ENCODE results near the gene ROR1.

Gene ROR1

DNA sequence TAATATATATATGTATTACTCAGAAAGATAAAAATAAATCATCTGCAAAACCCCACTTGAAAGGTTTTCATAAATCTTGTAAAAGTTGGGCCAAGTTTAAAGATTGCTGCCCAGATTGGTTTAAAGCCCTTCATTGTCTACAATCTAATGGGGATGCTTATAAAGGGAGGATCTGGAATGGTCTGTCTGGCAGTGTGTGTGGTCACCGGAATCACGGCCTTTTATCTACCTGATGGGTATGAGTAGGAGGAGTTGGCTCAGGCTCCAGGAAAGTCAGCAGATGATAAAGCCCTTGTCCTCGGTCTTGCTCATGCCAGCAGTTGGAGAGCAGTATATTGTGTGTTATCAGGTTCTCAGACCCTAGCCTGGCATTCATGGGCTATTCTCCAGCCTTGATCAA, 197.7 kb downstream of the ROR1 start:
- no peak for DNase-seq (ENCODE audit: low read depth in 2 of 2)

GRCh38 chr1:63973005-63973419, 199.2 kb downstream of the ROR1 start:
- DNase-seq (ENCODE audit: low read depth in 2 of 2): no peak

- DNase-seq (ENCODE audit: low read depth in 2 of 2): no peak
These were observed 201.1 kb downstream of the ROR1 start for GRCh38 chr1:63974966-63975365.

- no peak for DNase-seq (ENCODE audit: low read depth in 2 of 2)
These were observed 201.7 kb downstream of the ROR1 start for GRCh38 chr1:63975481-63975880.

DNA sequence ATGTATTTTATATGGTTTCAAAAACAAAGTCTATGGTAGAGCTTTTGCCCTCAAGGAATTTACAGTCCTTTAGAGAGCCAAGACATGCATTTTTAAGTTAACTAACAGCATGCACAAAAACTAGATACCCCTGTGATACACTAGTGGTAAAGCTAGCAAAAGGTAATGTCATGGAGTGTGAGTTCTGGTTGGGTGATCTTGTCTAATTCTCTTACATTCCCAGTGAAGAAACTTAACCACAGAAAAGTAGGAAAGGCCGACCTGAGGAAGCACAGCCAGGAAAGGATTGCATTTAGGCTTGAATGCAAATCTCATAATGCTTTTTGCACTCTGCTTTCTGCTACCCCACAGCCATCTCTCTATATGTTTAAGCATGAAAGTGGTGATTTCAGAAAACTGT, 202.2 kb downstream of the ROR1 start:
- DNase-seq (ENCODE audit: low read depth in 2 of 2): no peak

- no peak for DNase-seq (ENCODE audit: low read depth in 2 of 2)
These were observed 203.6 kb downstream of the ROR1 start for GRCh38 chr1:63977466-63977865.

DNA sequence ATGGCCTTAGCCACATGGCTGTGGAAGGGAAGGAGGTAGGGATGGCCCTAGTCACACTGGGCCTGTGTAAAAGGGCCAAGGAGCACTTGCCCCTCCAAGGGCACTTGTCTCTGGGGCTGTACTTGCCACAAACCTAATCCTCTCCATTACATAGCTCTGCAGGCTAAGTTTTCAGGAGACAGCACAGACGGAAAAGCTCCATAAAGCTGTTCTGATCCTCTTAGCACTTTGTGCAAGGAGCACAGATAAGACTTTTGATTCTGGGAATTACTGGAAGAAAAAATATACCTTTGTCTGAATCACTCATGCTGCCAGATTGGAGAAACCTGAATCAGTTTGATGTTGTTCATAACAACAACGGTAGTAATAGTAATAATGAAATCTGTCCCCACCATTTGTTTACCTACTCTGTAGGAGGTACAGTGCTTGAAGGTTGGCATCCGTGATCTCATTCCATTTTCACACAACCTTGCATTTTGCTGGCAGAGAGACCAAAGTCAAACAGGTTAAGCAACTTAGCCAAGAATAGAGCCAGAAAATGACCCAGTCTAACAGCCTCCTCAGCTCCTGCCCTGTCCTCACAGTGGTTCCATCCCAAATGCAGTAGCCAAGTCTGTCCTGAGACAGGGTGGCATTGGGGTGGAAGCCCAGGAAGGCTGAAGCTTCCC, 207.1 kb downstream of the ROR1 start:
- DNase-seq (ENCODE audit: low read depth in 2 of 2): no peak

GRCh38 chr1:63981408-63981773, 207.6 kb downstream of the ROR1 start:
- DNase-seq (ENCODE audit: low read depth in 2 of 2): no peak

DNA sequence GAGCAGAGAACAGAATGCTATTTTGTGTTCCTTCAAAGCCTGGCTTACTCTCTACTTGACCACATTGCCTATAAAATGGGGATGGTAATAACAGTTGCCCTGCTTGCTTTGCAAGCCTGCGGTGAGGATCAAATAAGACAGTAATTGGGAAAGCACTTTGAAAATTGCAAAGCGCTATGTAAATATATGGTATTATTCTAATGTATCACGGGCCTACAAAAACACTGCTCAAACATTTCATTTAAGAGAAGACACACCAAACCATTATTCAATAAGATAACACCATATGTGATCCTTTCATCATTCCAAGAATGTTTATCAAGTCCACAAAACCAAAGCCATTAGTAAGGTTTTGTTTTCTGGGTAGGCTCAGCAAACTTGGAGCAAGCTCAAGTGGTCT, 208.4 kb downstream of the ROR1 start:
- no peak for DNase-seq (ENCODE audit: low read depth in 2 of 2)

DNA sequence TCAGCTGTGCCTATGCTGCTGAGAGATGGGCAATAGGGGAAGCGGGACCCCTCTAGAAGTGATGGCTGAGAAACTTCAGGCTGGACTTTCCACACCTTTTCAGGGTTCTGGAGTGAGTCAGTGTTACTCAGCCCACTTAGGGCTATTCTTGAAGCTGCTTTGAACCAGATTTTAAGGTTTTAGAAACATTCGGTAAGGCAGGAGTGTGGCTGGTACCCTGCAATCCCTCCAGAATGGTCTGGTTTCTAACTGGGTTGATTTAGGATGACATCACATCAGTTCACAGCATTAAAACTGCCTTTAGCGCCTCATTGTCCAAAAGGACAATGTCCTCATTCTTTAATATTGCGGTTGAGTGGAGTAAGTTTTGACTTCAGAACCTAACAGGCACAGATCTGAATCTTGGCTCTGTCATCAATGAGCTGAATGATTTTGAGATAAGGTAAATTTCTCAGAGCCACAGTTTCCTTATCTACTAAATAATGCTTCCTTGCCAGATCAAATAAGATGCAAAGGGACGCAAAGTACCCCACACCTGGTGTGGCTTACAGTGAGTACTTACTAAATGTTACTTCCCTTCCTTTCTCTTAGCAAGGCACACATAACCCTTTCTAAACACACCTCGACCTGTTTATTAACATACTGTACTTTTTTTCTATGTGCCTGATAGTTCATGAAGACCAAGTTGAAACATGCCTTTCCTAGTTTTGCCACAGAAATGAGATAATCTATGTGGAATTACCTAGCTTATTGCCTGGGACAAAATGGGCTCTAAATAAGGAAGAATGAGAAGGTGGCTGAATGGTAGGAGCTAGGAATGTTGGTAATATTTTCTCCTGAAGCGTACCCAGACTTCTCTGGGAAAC, 209.8 kb downstream of the ROR1 start:
- no peak for DNase-seq (ENCODE audit: low read depth in 2 of 2)

GRCh38 chr1:63984257-63984929, 210.6 kb downstream of the ROR1 start:
- DNase-seq (ENCODE audit: low read depth in 2 of 2): no peak

DNA sequence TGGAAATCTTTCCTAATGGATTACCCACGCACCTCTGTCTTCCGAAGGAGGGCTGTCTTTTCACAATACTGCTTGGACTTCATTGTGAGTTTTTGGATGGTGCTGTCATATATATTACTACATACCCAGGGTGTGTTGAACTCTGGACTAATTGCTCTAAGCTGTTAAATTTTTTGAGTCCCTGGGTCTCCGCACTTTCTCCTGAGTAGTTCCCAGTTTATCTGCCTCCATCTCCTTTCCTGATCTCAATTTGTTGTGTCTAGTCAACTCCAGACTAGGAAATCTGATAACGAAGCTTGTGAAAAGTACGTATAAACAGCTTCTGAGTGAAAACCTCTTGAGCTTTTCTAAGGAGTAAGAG, 211.1 kb downstream of the ROR1 start:
- no peak for DNase-seq (ENCODE audit: low read depth in 2 of 2)

DNA sequence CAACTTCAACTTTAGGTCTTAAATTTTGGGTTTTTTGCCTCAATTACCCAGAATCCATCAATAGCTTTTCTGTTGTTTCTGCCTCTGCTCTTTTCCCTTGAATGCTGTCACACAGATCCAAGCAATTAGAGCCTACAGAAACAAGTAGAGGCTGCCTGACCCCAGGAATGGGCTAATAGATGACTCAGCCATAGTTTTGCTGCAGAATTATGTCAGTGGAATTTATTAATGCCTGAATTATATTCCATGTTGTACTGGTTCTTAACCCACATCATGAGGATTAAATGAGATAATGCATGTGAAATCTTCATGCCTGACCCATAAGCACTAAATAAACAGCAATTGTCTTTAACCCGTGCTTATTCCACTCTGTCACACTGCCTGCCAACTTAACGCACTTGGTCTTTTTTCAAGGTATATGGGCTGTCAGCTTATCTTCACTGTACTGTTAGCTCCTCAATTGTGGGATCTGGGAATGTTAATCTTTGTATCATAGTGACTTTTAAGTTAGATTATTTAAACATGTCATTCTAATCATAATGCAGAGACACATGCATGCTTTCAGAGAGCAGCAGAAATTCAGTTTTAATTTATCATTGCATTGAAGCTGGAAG, 213.3 kb downstream of the ROR1 start:
- DNase-seq (ENCODE audit: low read depth in 2 of 2): no peak

DNA sequence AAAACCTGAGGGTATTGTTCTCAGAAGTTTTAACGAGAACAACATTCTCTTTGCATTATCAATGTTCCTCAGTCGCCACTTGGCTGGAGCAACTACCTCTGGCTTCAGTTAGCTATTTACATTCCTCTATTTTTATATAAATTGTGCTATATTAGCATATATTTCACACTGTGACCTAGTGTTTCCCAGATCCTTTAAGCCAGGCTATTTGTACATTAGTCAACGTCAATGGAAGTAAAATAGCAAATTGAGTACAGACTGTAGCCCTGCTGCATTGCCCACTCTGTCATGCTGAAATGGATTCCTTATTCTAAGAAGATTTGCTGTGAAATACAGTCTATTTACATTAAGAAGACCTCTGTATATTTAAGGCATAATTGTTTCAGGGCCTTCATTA, 213.8 kb downstream of the ROR1 start:
- DNase-seq (ENCODE audit: low read depth in 2 of 2): no peak

DNA sequence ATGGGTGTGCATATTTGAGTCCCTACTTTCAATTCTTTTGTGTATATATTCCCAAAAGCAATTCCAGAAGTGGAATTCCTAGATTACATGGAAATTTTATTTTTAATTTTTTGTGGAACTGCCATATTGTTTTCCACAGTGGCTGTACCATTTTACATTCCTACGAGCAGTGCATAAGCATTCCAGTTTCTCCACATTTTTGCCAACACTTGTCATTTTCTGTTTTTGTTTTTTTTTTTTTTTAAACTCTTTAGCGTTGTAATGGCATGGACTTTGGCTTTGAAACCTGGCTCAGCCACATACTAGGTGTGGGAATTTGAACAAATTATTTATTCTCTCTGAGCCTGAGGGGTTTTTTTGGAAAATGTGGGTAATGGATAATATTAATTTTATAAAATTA, 215.1 kb downstream of the ROR1 start:
- DNase-seq (ENCODE audit: low read depth in 2 of 2): no peak

DNA sequence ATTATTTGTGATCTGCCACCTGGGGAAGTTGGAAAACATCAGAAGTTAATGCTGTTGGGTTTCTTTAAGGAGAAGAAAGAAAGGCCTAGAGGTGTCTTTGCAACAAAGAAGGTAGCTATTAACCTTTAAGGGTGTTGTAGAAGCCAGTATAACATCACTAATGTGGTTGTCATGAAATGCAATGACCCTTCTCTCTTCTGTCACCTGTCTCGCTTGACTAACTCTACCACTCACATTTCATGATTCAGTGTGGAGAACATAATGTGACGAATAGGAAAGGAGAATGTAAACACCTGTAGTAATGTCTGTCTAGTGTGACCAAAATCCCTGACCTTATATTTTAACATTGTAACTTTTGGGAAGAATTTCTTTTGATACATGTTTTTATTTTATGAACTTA, 217.9 kb downstream of the ROR1 start:
- no peak for DNase-seq (ENCODE audit: low read depth in 2 of 2)

GRCh38 chr1:64000021-64000420, 226.2 kb downstream of the ROR1 start:
- DNase-seq (ENCODE audit: low read depth in 2 of 2): no peak

DNA sequence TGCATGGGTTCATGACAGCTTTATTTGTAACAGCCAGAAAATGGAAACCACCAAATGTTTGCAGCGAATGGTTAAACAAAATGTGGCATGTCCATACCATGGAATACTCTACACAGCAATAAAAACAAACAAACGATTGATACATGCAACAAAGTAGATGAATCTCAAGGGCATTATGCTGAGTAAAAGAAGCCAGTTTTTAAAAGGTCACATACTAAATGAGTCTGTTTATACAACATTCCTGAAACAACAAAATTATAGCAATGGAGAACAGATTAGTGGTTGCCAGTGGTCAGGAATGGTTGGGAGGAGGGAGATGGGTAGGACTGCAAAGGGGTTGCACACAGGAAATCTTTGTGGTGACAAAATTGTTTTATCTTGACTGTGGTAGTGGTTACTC, 227.2 kb downstream of the ROR1 start:
- no peak for DNase-seq (ENCODE audit: low read depth in 2 of 2)

DNA sequence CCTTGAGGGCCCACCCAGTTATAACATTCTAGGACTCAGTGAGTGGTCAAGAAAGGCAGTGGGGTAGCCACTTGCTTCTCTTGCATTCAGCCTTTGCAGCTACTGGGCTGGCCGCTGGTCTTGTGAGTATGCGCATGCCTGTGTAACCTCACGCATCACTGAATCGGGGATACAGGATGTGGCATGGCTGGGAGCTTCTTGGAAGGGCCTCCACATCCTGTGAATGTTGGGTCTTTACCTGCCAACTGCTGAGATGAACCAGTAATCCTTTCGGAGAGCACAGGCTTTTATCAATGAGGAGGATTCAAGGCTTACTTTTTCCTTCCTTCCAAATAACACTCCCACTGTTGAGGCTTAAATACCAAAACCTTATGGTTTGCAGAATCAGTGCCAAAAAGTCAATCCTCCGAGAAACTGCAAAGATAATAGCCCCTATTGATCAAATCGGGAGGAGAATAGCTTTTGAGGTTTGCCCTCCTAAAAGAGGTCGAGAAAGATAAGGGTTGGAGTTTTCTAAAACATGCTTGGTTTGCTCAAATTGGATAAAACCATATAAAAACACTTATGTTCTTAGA, 230.7 kb downstream of the ROR1 start:
- no peak for DNase-seq (ENCODE audit: low read depth in 2 of 2)

DNA sequence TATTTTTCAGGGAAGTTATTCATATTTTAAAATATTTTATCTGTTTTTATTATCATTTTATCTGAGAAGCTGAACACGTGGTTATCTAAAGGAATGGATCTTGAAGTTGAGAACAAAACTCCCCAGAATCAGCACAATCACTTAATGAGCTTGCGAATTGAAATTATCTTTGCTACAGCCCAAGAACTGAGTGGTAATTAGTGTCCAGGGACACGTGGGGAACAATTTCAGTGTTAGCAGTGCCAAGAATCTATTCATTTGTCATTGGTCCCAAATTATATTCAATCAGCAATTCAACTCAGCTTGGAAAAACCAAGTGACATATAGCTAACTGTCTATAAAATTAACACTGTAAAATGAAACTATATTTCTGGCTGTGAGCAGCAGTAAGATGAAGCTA, 232.0 kb downstream of the ROR1 start:
- DNase-seq (ENCODE audit: low read depth in 2 of 2): no peak

DNA sequence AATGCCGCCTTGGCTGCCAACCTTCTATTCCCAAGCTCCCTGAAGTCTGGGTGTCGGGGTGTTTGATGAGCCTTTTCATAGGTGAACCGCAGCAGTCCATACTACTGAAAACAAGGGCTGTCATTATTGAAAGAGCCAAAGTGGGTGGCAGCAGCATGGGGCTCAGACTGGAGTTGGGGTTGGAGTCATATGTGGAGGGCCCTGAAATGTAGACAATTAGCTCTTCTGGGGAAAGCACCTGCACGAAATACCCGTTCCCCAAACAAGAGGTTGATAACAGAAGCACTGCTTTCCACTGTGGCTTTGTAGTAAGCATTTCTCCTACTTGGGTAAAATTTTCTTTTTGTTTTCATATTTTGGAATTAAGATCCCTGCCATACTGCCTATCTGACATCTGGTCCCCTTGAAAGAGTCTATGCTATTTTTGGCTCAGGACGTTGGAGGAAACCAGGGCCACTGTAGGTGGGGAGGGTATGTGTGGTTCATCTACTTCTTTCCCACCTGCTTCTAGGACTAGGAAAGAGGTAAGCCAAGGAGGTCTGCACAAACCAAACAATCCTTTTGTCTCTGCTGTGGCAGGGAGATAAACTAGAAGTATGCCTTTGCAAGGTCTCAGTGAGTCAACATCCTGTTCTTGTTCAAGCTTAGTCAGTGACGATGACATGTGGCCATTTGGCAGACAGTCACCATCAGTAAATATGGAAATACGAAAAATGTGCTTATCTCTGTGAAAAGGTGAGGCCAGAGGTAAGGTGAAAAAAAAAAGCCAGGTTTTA, 232.6 kb downstream of the ROR1 start:
- no peak for DNase-seq (ENCODE audit: low read depth in 2 of 2)

Data from activated CD4-positive, alpha-beta T cell treated with anti-CD3 and anti-CD28 coated beads for 24 hours (primary cell).